Gastrocnemius medialis (tissue), 4 donors: ENCODE results near the gene MC2R.

Experiments
- CTCF ChIP-seq, 5 experiments: fragments of 450-650 bp in 3 of 5; fragments of 200-600 bp in 2 of 5; sonication (generic) in 2 of 5; IDR thresholded peaks in 4 of 5; conservative IDR thresholded peaks in 1 of 5; 1 replicate in 4 of 5; 2 replicates in 1 of 5; pipeline ENCODE4 v1.5.1; 2016 to 2019; ENCODE audit warnings: antibody characterized with exemption in 5 of 5, mild to moderate bottlenecking in 3 of 5, moderate library complexity in 3 of 5
- POLR2A ChIP-seq, 2 donors: fragments of 450-650 bp; IDR thresholded peaks; one replicate each; pipeline ENCODE4 v1.6.1; 2017; ENCODE audit warnings: antibody characterized with exemption in 2 of 2, mild to moderate bottlenecking in 2 of 2, moderate library complexity in 2 of 2

GRCh38 chr18:13889671-13890070 lies 25.7 kb downstream of the MC2R start:
- TF ChIP-seq POLR2A (IDR thresholded peaks at IDR 0.05) (no peak), CTCF (IDR thresholded peaks at IDR 0.05 in 4 of 5, conservative IDR thresholded peaks at IDR 0.05 in 1 of 5) (no peak)
